BE2C (cell line): ENCODE data around the gene SLFN12L. TPM values are rescaled to one million over a fixed set of nuclear protein-coding genes. Genes with fewer than 3 reads are reported as not detected.

Source experiments
- DNase-seq: peaks from one replicate; pipeline ENCODE4 v3.0.0-alpha.2; 2020
- H3K27me3 ChIP-seq: fragments of 250-450 bp; sonication (Bioruptor Pico); 2 replicates; pipeline ENCODE4 v1.5.1; 2020; ENCODE audit warnings: mild to moderate bottlenecking
- H3K36me3 ChIP-seq: fragments of 250-450 bp; sonication (Bioruptor Pico); 2 replicates; pipeline ENCODE4 v1.5.1; 2020; ENCODE audit warnings: mild to moderate bottlenecking
- H3K4me1 ChIP-seq: fragments of 250-450 bp; sonication (Bioruptor Pico); 2 replicates; pipeline ENCODE4 v1.5.1; 2020
- H3K4me3 ChIP-seq: 2 replicates; pipeline ENCODE4 v1.5.1; 2011; ENCODE audit warnings: low read depth, low read length
- H3K9me3 ChIP-seq: fragments of 250-450 bp; sonication (Bioruptor Pico); 2 replicates; pipeline ENCODE4 v1.5.1; 2020
- CTCF ChIP-seq: IDR thresholded peaks from 2 replicates; pipeline ENCODE4 v1.5.1; 2012; ENCODE audit warnings: mild to moderate bottlenecking, low read depth, low read length
- polyA plus RNA-seq: library from polyadenylated mRNA; unstranded; fragments of >200 nt; gene quantifications from one replicate; pipeline ENCODE4 v1.2.1, GENCODE V29; 2012; ENCODE audit warnings: low read depth, missing spikeins; ENCODE audit not compliant: insufficient read length, insufficient read depth

Gene SLFN12L
- not detected for polyA plus RNA-seq

GRCh38 chr17:35537601-35538141 lies at the start of gene SLFN12L:
TSS of gene SLFN12L (minus strand) at chr17:35537678. CDS start at chr17:35522364, 15,314 bp downstream.
- no peak for TF ChIP-seq CTCF
- Histone ChIP-seq H3K9me3 (no peaks in the 10 kb centered on the region), H3K36me3 (no peaks in the 10 kb centered on the region), H3K27me3 (peaks cover 28% of the 10 kb centered on the region), H3K4me1 (no peaks in the 10 kb centered on the region), H3K4me3 (no peak within 1 kb of the TSS)
- DNase-seq = no peak

GRCh38 chr17:35586569-35587073 lies 49.1 kb upstream of the SLFN12L start:
- H3K4me3 ChIP-seq = peak overlapping the region; percentile 100
- no peaks in the 10 kb centered on the region for H3K9me3 ChIP-seq
- TF ChIP-seq CTCF = no peak
- H3K4me1 ChIP-seq = peaks cover 3% of the 10 kb centered on the region
- H3K36me3 ChIP-seq = no peaks in the 10 kb centered on the region
- DNase-seq = no peak
- peaks cover 9% of the 10 kb centered on the region; the same call in 1 of the 2 replicates for H3K27me3 ChIP-seq

- Histone ChIP-seq H3K36me3 (no peaks in the 10 kb centered on the region), H3K9me3 (no peaks in the 10 kb centered on the region)
- TF ChIP-seq CTCF = no peak
Observed at GRCh38 chr17:35584061-35584460, 46.6 kb upstream of the SLFN12L start.

GRCh38 chr17:35578929-35579432 lies 41.5 kb upstream of the SLFN12L start:
- Histone ChIP-seq H3K27me3 (peaks cover 9% of the 10 kb centered on the region; the same call in 1 of the 2 replicates), H3K36me3 (0 out of 2 replicates have a peak, but pooled peaks cover 6% of the 10 kb centered on the region), H3K4me1 (no peaks in the 10 kb centered on the region), H3K4me3 (peak overlapping the region; percentile 76), H3K9me3 (no peaks in the 10 kb centered on the region)
- TF ChIP-seq CTCF = no peak
- DNase-seq = no peak

More at GRCh38 chr17:35584061-35584460, 46.6 kb upstream of the SLFN12L start:
- DNase-seq = no peak
- Histone ChIP-seq H3K27me3 (peaks cover 9% of the 10 kb centered on the region; the same call in 1 of the 2 replicates), H3K4me1 (no peaks in the 10 kb centered on the region; the same call in 1 of the 2 replicates), H3K4me3 (no peak overlapping the region)

GRCh38 chr17:35578197-35578928 lies 40.9 kb upstream of the SLFN12L start, which contains the start of gene PEX12:
TSS of gene PEX12 (minus strand) at chr17:35578571. CDS start at chr17:35578021, 550 bp downstream.
- no peaks in the 10 kb centered on the region for H3K4me1 ChIP-seq
- TF ChIP-seq CTCF = no peak
- peak; percentile 85 for DNase-seq
- H3K27me3 ChIP-seq = peaks cover 2% of the 10 kb centered on the region; the same call in 1 of the 2 replicates
- H3K4me3 ChIP-seq = peak within 1 kb of the TSS; percentile 76
- no peaks in the 10 kb centered on the region for H3K9me3 ChIP-seq
- 0 out of 2 replicates have a peak, but pooled peaks cover 6% of the 10 kb centered on the region for H3K36me3 ChIP-seq
